BE2C (cell line): ENCODE results near the gene ZFAND5.

Experiments used
- DNase-seq: peaks from one replicate; pipeline ENCODE4 v3.0.0-alpha.2; 2020
- H3K27me3 ChIP-seq: fragments of 250-450 bp; sonication (Bioruptor Pico); 2 replicates; pipeline ENCODE4 v1.5.1; 2020; ENCODE audit warnings: mild to moderate bottlenecking
- H3K36me3 ChIP-seq: fragments of 250-450 bp; sonication (Bioruptor Pico); 2 replicates; pipeline ENCODE4 v1.5.1; 2020; ENCODE audit warnings: mild to moderate bottlenecking
- H3K4me1 ChIP-seq: fragments of 250-450 bp; sonication (Bioruptor Pico); 2 replicates; pipeline ENCODE4 v1.5.1; 2020
- H3K4me3 ChIP-seq: 2 replicates; pipeline ENCODE4 v1.5.1; 2011; ENCODE audit warnings: low read depth, low read length
- H3K9me3 ChIP-seq: fragments of 250-450 bp; sonication (Bioruptor Pico); 2 replicates; pipeline ENCODE4 v1.5.1; 2020
- TF ChIP-seq, protein P1 (sequence below): IDR thresholded peaks from 2 replicates; pipeline ENCODE4 v1.5.1; 2012; ENCODE audit warnings: mild to moderate bottlenecking, low read depth, low read length

Gene ZFAND5

GRCh38 chr9:72384710-72385485 lies 19.9 kb upstream of the ZFAND5 start:
- Histone ChIP-seq H3K9me3 (no peaks in the 10 kb centered on the region), H3K27me3 (no peaks in the 10 kb centered on the region), H3K4me3 (no peak overlapping the region), H3K4me1 (no peaks in the 10 kb centered on the region), H3K36me3 (no peaks in the 10 kb centered on the region)
- no peak for DNase-seq
- TF ChIP-seq, protein P1, sequence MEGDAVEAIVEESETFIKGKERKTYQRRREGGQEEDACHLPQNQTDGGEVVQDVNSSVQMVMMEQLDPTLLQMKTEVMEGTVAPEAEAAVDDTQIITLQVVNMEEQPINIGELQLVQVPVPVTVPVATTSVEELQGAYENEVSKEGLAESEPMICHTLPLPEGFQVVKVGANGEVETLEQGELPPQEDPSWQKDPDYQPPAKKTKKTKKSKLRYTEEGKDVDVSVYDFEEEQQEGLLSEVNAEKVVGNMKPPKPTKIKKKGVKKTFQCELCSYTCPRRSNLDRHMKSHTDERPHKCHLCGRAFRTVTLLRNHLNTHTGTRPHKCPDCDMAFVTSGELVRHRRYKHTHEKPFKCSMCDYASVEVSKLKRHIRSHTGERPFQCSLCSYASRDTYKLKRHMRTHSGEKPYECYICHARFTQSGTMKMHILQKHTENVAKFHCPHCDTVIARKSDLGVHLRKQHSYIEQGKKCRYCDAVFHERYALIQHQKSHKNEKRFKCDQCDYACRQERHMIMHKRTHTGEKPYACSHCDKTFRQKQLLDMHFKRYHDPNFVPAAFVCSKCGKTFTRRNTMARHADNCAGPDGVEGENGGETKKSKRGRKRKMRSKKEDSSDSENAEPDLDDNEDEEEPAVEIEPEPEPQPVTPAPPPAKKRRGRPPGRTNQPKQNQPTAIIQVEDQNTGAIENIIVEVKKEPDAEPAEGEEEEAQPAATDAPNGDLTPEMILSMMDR: no peak

DNA sequence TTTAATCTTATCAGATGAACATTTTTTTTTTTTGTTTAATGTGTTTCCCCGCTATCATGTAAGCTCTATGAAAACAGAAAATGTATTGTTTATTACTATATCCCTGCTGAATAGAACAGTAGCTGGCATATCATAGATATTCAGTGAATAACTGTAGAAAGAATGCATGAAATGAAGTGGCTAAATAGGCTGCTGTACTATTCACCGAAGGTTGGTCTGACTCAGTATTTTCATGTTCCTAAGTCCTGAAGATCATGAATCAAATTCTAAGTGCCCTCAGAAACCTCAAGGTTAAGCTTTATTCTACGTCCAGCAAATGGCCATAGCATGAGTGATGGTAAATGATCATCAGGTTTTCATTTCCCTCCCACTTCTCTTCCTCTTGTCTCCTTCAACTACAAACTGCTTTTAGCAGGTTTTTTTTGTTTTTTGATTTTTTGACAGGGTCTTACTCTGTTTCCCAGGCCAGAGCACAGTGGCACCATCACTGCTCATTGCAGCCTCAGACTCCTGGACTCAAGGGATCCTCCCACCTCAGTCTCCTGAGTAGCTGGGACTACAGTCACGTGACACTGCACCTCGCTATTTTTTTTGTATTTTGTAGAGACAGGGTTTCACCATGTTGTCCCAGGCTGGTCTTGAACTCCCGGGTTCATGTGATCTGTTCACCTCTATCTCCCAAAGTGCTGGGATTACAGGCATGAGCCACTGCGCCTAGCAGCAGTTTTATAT lies 19.1 kb upstream of the ZFAND5 start:
- TF ChIP-seq, protein P1: no peak
- Histone ChIP-seq H3K36me3 (no peaks in the 10 kb centered on the region), H3K4me3 (no peak overlapping the region), H3K9me3 (no peaks in the 10 kb centered on the region), H3K27me3 (no peaks in the 10 kb centered on the region), H3K4me1 (no peaks in the 10 kb centered on the region)
- no peak for DNase-seq

- no peak overlapping the region for H3K4me3 ChIP-seq
- no peaks in the 10 kb centered on the region for H3K36me3 ChIP-seq
- no peaks in the 10 kb centered on the region for H3K9me3 ChIP-seq
- H3K4me1 ChIP-seq: no peaks in the 10 kb centered on the region
- DNase-seq: no peak
- TF ChIP-seq, protein P1: no peak
- no peaks in the 10 kb centered on the region for H3K27me3 ChIP-seq
Observed at GRCh38 chr9:72382405-72382804, 17.4 kb upstream of the ZFAND5 start.

GRCh38 chr9:72377041-72377440 lies 12.0 kb upstream of the ZFAND5 start:
- Histone ChIP-seq H3K4me3 (no peak overlapping the region), H3K9me3 (no peaks in the 10 kb centered on the region), H3K36me3 (no peaks in the 10 kb centered on the region), H3K27me3 (no peaks in the 10 kb centered on the region), H3K4me1 (no peaks in the 10 kb centered on the region)
- DNase-seq: no peak
- TF ChIP-seq, protein P1: no peak

GRCh38 chr9:72371151-72371550 lies 6.1 kb upstream of the ZFAND5 start:
- H3K9me3 ChIP-seq: no peaks in the 10 kb centered on the region
- no peaks in the 10 kb centered on the region for H3K4me1 ChIP-seq
- no peak for DNase-seq
- H3K4me3 ChIP-seq: no peak overlapping the region
- TF ChIP-seq, protein P1: no peak
- no peaks in the 10 kb centered on the region for H3K27me3 ChIP-seq
- H3K36me3 ChIP-seq: no peaks in the 10 kb centered on the region
